ENCODE data around the gene CASTOR2. TPM values are rescaled to one million over a fixed set of nuclear protein-coding genes. Genes with fewer than 3 reads are reported as not detected.
A peak's percentile ranks its signal among the peaks of the same experiment; 100 is the strongest.
"Not testable (repeated sequence)": the region's sequence is repeated elsewhere in the genome, so short reads cannot be mapped to it uniquely, and the experiment has no call there.

CASTOR2 gene
- total and polyA plus RNA-seq, 9 donors: 7.7 to 13.0 (median 9.8) TPM

- DNase-seq: no peak
- H3K4me1 ChIP-seq (ENCODE audit: control insufficient read depth, insufficient read depth, low read length): peaks cover 8% of the 10 kb centered on the region
- H3K27me3 ChIP-seq (ENCODE audit: control insufficient read depth, insufficient read depth, low read length): no peaks in the 10 kb centered on the region
- H3K9me3 ChIP-seq (replicated peaks; ENCODE audit: control insufficient read depth, low read depth, low read length): no peaks in the 10 kb centered on the region
- WGBS (ENCODE audit: insufficient coverage): 2% methylated on average over 5 of the region's 9 CpGs
- H3K4me3 ChIP-seq (ENCODE audit: low read length): peak overlapping the region; percentile 78
- peak overlapping the region; percentile 87 for H3K27ac ChIP-seq (ENCODE audit: low read length)
- peaks cover 25% of the 10 kb centered on the region for H3K36me3 ChIP-seq (ENCODE audit: control insufficient read depth, insufficient read depth, low read length)
Observed at GRCh38 chr7:75072981-75073283, 108.4 kb downstream of the CASTOR2 start.

GRCh38 chr7:75074262-75074641 lies 109.7 kb downstream of the CASTOR2 start:
- peaks cover 16% of the 10 kb centered on the region for H3K36me3 ChIP-seq (ENCODE audit: control insufficient read depth, insufficient read depth, low read length)

More at GRCh38 chr7:75074262-75074641, 109.7 kb downstream of the CASTOR2 start:
- peak overlapping the region; percentile 94 for H3K27ac ChIP-seq (ENCODE audit: low read length)
- not testable (repeated sequence) for DNase-seq; H3K9me3 ChIP-seq (replicated peaks; ENCODE audit: control insufficient read depth, low read depth, low read length); H3K4me1 ChIP-seq (ENCODE audit: control insufficient read depth, insufficient read depth, low read length); H3K27me3 ChIP-seq (ENCODE audit: control insufficient read depth, insufficient read depth, low read length)
- peak overlapping the region; percentile 78 for H3K4me3 ChIP-seq (ENCODE audit: low read length)
- WGBS (ENCODE audit: insufficient coverage): no CpG with 5 or more reads among the region's 8 CpGs

Other genes starting within 250 kb of the CASTOR2 start
- 0.66 TPM for gene NCF1, start 190.7 kb upstream of the CASTOR2 start, total RNA-seq
- gene NCF1, start 190.7 kb upstream of the CASTOR2 start, polyA plus RNA-seq (ENCODE audit: insufficient read depth in 1 of 8, insufficient read length in 8 of 8, low replicate concordance in 1 of 8): 1 to 10 TPM; 1.1 to 3.4 (median 1.7) TPM
- 14.9 TPM for gene GTF2IRD2, start 113.1 kb upstream of the CASTOR2 start, total RNA-seq
- gene GTF2IRD2, start 113.1 kb upstream of the CASTOR2 start, polyA plus RNA-seq (ENCODE audit: insufficient read depth in 1 of 8, insufficient read length in 8 of 8, low replicate concordance in 1 of 8): 10 to 100 TPM in 7 of 8 donors, 1 to 10 TPM in 1; 8.1 to 18.1 (median 11.6) TPM
- gene RCC1L, start 109.1 kb downstream of the CASTOR2 start, total RNA-seq: 33.3 TPM
- 10 to 100 TPM; 35.9 to 40.2 (median 37.3) TPM for gene RCC1L, start 109.1 kb downstream of the CASTOR2 start, polyA plus RNA-seq (ENCODE audit: insufficient read depth in 1 of 8, insufficient read length in 8 of 8, low replicate concordance in 1 of 8)
- gene GTF2IRD2B, start 127.9 kb downstream of the CASTOR2 start, total RNA-seq: 30.3 TPM
- gene GTF2IRD2B, start 127.9 kb downstream of the CASTOR2 start, polyA plus RNA-seq (ENCODE audit: insufficient read depth in 1 of 8, insufficient read length in 8 of 8, low replicate concordance in 1 of 8): 10 to 100 TPM; 18.7 to 31.7 (median 24.4) TPM

Measured in muscle of leg (tissue), 11 donors.